ENCODE results near the gene C12orf42. TPM values are rescaled to one million over a fixed set of nuclear protein-coding genes. Genes with fewer than 3 reads are reported as not detected.

Gene C12orf42
- total RNA-seq, 1 experiment from 2014 or later: not detected

GRCh38 chr12:103530307-103531066, 34.7 kb upstream of the C12orf42 start:
- no peak overlapping the region for H3K23ac ChIP-seq (ENCODE audit: insufficient read length, low read depth, low read length)
- TF ChIP-seq CTCF (conservative IDR thresholded peaks at IDR 0.05): no peak
- H4K5ac ChIP-seq (ENCODE audit: insufficient read length, low read depth, low read length): no peak overlapping the region
- no peak overlapping the region for H2AFZ ChIP-seq (ENCODE audit: low read length)
- H2BK5ac ChIP-seq (ENCODE audit: insufficient read length, low read length): no peak overlapping the region
- no peak overlapping the region for H2BK120ac ChIP-seq (ENCODE audit: low read depth, low read length, poor library complexity, severe bottlenecking)
- no peak overlapping the region for H3K4ac ChIP-seq (ENCODE audit: low read depth, low read length)
- Mint-ChIP-seq H3K9me3 (no peaks in the 10 kb centered on the region; a peak in 1 of 5 replicates), H3K36me3 (ENCODE audit: insufficient read depth in 1 of 3, low read depth in 3 of 3) (no peaks in the 10 kb centered on the region), H3K27me3 (ENCODE audit: low read depth) (peaks cover 1% of the 10 kb centered on the region; the same call in 1 of the 2 replicates), H3K4me1 (peaks cover 9% of the 10 kb centered on the region in 2 experiments; a peak in 3 of 4 replicates), H3K27ac (no peak overlapping the region), H3K4me3 (no peak overlapping the region)
- no peak overlapping the region for H2BK12ac ChIP-seq (ENCODE audit: insufficient read length, low read depth, low read length)
- H4K8ac ChIP-seq (replicated peaks; ENCODE audit: insufficient read length, low read depth, low read length): no peak overlapping the region
- no peaks in the 10 kb centered on the region; the same call in 1 of the 2 replicates for H3K27me3 ChIP-seq (ENCODE audit: insufficient read depth, low read length)
- no peak overlapping the region for H3K18ac ChIP-seq (ENCODE audit: insufficient read length, low read depth, low read length)
- no peaks in the 10 kb centered on the region for H3K9me3 ChIP-seq (ENCODE audit: control insufficient read depth, low read depth, low read length)
- no peaks in the 10 kb centered on the region for H3K23me2 ChIP-seq (ENCODE audit: insufficient read length, low read depth, low read length, poor library complexity, severe bottlenecking)
- no peaks in the 10 kb centered on the region for H4K20me1 ChIP-seq (ENCODE audit: control insufficient read depth, insufficient read depth, insufficient read length)
- H4K91ac ChIP-seq (ENCODE audit: insufficient read length, low read depth, low read length): no peak overlapping the region
- H3K56ac ChIP-seq (ENCODE audit: insufficient read length, low read depth, low read length): no peak overlapping the region
- no peak overlapping the region for H2AK5ac ChIP-seq (ENCODE audit: insufficient read length, low read length)
- H3K4me2 ChIP-seq (ENCODE audit: insufficient read depth, insufficient read length, low read length): no peak overlapping the region
- H2BK20ac ChIP-seq (ENCODE audit: low read depth, low read length, poor library complexity, severe bottlenecking): no peak overlapping the region
- no peak overlapping the region for H3K9ac ChIP-seq (ENCODE audit: extremely low read depth, insufficient read length, low read length)
- no peak for DNase-seq
- H3K4me1 ChIP-seq (ENCODE audit: insufficient read depth, low read length): no peaks in the 10 kb centered on the region
- no peak overlapping the region for H3T11ph ChIP-seq (ENCODE audit: low read length)
- no peak overlapping the region for H2BK15ac ChIP-seq (ENCODE audit: low read depth, low read length)
- WGBS (ENCODE audit: extremely low coverage, insufficient read length, low lambda C conversion rate): no CpG with 5 or more reads among the region's 15 CpGs
- H3K79me2 ChIP-seq (ENCODE audit: insufficient read depth, low read length): no peaks in the 10 kb centered on the region; the same call in 1 of the 2 replicates
- H3K79me1 ChIP-seq (ENCODE audit: insufficient read depth, low read depth, low read length, poor library complexity, severe bottlenecking): no peaks in the 10 kb centered on the region
- H3K14ac ChIP-seq (ENCODE audit: insufficient read depth, low read length): no peak overlapping the region
- H3K27ac ChIP-seq (ENCODE audit: insufficient read length, low read depth, low read length): no peak overlapping the region
